ENCODE measurements around the gene GSC.
"Not testable (repeated sequence)": the region's sequence is repeated elsewhere in the genome, so short reads cannot be mapped to it uniquely, and the experiment has no call there.

GSC gene

GRCh38 chr14:94769391-94770250 lies at the start of gene GSC:
GSC (minus strand) TSS chr14:94770113; CDS start chr14:94770015, 98 bp downstream.
- no peak for DNase-seq

- DNase-seq = no peak
Observed at GRCh38 chr14:94819531-94819930, 49.6 kb upstream of the GSC start.

GRCh38 chr14:94816113-94816512 lies 46.2 kb upstream of the GSC start:
- DNase-seq = no peak

- DNase-seq = no peak
Observed at GRCh38 chr14:94805680-94806288, 35.9 kb upstream of the GSC start.

GRCh38 chr14:94801225-94801624 lies 31.3 kb upstream of the GSC start:
- no peak for DNase-seq

GRCh38 chr14:94800764-94801163 lies 30.9 kb upstream of the GSC start:
- not testable (repeated sequence) for DNase-seq

- no peak for DNase-seq
Observed at GRCh38 chr14:94797887-94798286, 28.0 kb upstream of the GSC start.

GRCh38 chr14:94796278-94796677 lies 26.4 kb upstream of the GSC start:
- DNase-seq = no peak

GRCh38 chr14:94795372-94795771 lies 25.5 kb upstream of the GSC start:
- DNase-seq = no peak

- DNase-seq = no peak
Observed at GRCh38 chr14:94793901-94794300, 24.0 kb upstream of the GSC start.

GRCh38 chr14:94787655-94788054 lies 17.7 kb upstream of the GSC start:
- DNase-seq = no peak

GRCh38 chr14:94787092-94787491 lies 17.2 kb upstream of the GSC start:
- no peak for DNase-seq

- no peak for DNase-seq
Observed at GRCh38 chr14:94780536-94781399, 10.9 kb upstream of the GSC start.

- no peak for DNase-seq
Observed at GRCh38 chr14:94779713-94780112, 9.8 kb upstream of the GSC start.

- DNase-seq = no peak
Observed at GRCh38 chr14:94775871-94776210, 5.9 kb upstream of the GSC start.

GRCh38 chr14:94775091-94775870 lies 5.4 kb upstream of the GSC start:
- DNase-seq = no peak

GRCh38 chr14:94774344-94775090 lies 4.6 kb upstream of the GSC start:
- DNase-seq = no peak

- DNase-seq = no peak
Observed at GRCh38 chr14:94773655-94774343, 3.9 kb upstream of the GSC start.

GRCh38 chr14:94773061-94773648 lies 3.2 kb upstream of the GSC start:
- no peak for DNase-seq

- no peak for DNase-seq
Observed at GRCh38 chr14:94772548-94772947, 2.6 kb upstream of the GSC start.

- DNase-seq = no peak
Observed at GRCh38 chr14:94771906-94772490, 2.1 kb upstream of the GSC start.
